Right lobe of liver (tissue), 6 donors: Measurements from ENCODE around the gene SUGCT. TPM values are rescaled to one million over a fixed set of nuclear protein-coding genes. Genes with fewer than 3 reads are reported as not detected.

Experiments
- ATAC-seq, 4 donors: fragments of 200-7000 bp; cut with Tn5 transposase; one replicate each; pipeline ENCODE4 v1.9.1; 2020; ENCODE audit warnings: mild to moderate bottlenecking in 4 of 4, moderate library complexity in 4 of 4
- DNase-seq, 3 donors: peaks; one replicate each; pipeline ENCODE4 v3.0.0-alpha.2; 2020
- H3K27ac ChIP-seq, 3 donors: fragments of 200-600 bp; one replicate each; pipeline ENCODE4 v1.8.0; 2022
- H3K27me3 ChIP-seq, 2 donors: fragments of 200-600 bp; one replicate each; pipeline ENCODE4 v1.8.0; 2022
- H3K36me3 ChIP-seq, 4 donors: fragments of 200-600 bp; sonication (generic) in 1 of 4; one replicate each; pipeline versions ENCODE4 v1.5.1 to v1.8.0; 2017 to 2022; ENCODE audit warnings: control low read depth in 1 of 4
- H3K4me1 ChIP-seq, 4 donors: fragments of 200-600 bp; sonication (generic) in 1 of 4; one replicate each; pipeline versions ENCODE4 v1.5.1 to v1.8.0; 2017 to 2022; ENCODE audit warnings: control low read depth in 1 of 4
- H3K4me3 ChIP-seq, 3 donors: fragments of 200-600 bp; one replicate each; pipeline ENCODE4 v1.8.0; 2022
- H3K9me3 ChIP-seq, 4 donors: fragments of 200-600 bp; sonication (generic) in 1 of 4; one replicate each; pipeline versions ENCODE4 v1.5.1 to v1.8.0; 2017 to 2022; ENCODE audit warnings: control low read depth in 1 of 4
- CTCF ChIP-seq, 4 donors: fragments of 200-600 bp in 3 of 4; fragments of 450-650 bp in 1 of 4; IDR thresholded peaks; one replicate each; pipeline versions ENCODE4 v1.5.1 to v1.8.0; 2016 to 2022; ENCODE audit warnings: antibody characterized with exemption in 4 of 4, mild to moderate bottlenecking in 2 of 4
- POLR2A ChIP-seq: fragments of 450-650 bp; IDR thresholded peaks from one replicate; pipeline ENCODE4 v1.6.1; 2017; ENCODE audit warnings: antibody characterized with exemption, mild to moderate bottlenecking
- WGBS: methylation state at CpG from one replicate; pipeline ENCODE4 v1.1.6; 2018; ENCODE audit warnings: low coverage, low lambda C conversion rate; ENCODE audit not compliant: insufficient coverage; ENCODE audit errors: missing lambda C conversion rate; 5-methylcytosine and 5-hydroxymethylcytosine counted together
- intact Hi-C, 2 donors: fragments of 100-400 bp; cut with DNase I; formaldehyde crosslinking; loops; one replicate each; pipeline versions ENCODE4 v1.11.2 to v1.14.1; 2022
- total RNA-seq, 6 experiments: library from RNA; depleted of rRNA in 2 of 6; stranded (reverse); fragments of >200 nt in 2 of 6; fragmentation: NEBNext Ultra II Directional in 3 of 6; extraction: Animal tissue kit (Norgen Biotek cat#: 25700) in 3 of 6; gene quantifications; one replicate each; pipeline versions ENCODE4 v1.1.0 to v1.2.4, GENCODE V29; 2016 to 2023
- donor health status: DM: no; HTN: yes; CAD: no.
- donor health status: DM: no; HTN: no; CAD: no.
- donor health status: DM: no; HTN: no; CAD: no.
- donor health status: DM: no; HTN: yes; CAD: no.
- donor health status: DM: no; HTN: yes; CAD: no.

Gene SUGCT
- total RNA-seq, 6 experiments from 2014 or later, result 10.1 to 21.0 (median 14.2) TPM

- no peak overlapping the region for H3K27ac ChIP-seq
- ATAC-seq (no peak), DNase-seq (no peak)
- no peaks in the 10 kb centered on the region for H3K4me1 ChIP-seq
- no peaks in the 10 kb centered on the region for H3K36me3 ChIP-seq
- TF ChIP-seq CTCF (IDR thresholded peaks at IDR 0.05) (no peak), POLR2A (no peak)
- no peaks in the 10 kb centered on the region for H3K9me3 ChIP-seq
- intact Hi-C loops, result no loop called here
- H3K27me3 ChIP-seq, result no peaks in the 10 kb centered on the region
- 78% methylated on average over 2 of the region's 2 CpGs for WGBS
- H3K4me3 ChIP-seq, result no peak overlapping the region
Measured at GRCh38 chr7:40276061-40276460, 141.3 kb downstream of the SUGCT start.

- Histone ChIP-seq H3K4me3 (no peak overlapping the region), H3K27me3 (no peaks in the 10 kb centered on the region), H3K27ac (no peak overlapping the region), H3K4me1 (peaks cover 0 to 12% (median 2%) of the 10 kb centered on the region in 4 donors), H3K9me3 (no peaks in the 10 kb centered on the region), H3K36me3 (no peaks in the 10 kb centered on the region)
- peak in 1 of 4 donors; percentile 62 for ATAC-seq
- no peak for TF ChIP-seq CTCF (IDR thresholded peaks at IDR 0.05)
- 50% methylated on average over 2 of the region's 2 CpGs for WGBS
- intact Hi-C loops, result no loop called here
- DNase-seq, result no peak
Measured at GRCh38 chr7:40279991-40280390, 145.2 kb downstream of the SUGCT start.

- Histone ChIP-seq H3K27me3 (no peaks in the 10 kb centered on the region), H3K4me3 (no peak overlapping the region), H3K27ac (peak overlapping the region in 1 of 3 donors; percentile 72), H3K36me3 (no peaks in the 10 kb centered on the region), H3K9me3 (no peaks in the 10 kb centered on the region), H3K4me1 (peaks cover 0 to 12% (median 2%) of the 10 kb centered on the region in 4 donors)
- DNase-seq (no peak), ATAC-seq (peak; percentile 86 to 90 (median 88))
- TF ChIP-seq POLR2A (no peak), CTCF (IDR thresholded peaks at IDR 0.05) (no peak)
- intact Hi-C loops, result no loop called here
- WGBS, result 22% methylated on average over 2 of the region's 2 CpGs
Measured at GRCh38 chr7:40282858-40283257, 148.1 kb downstream of the SUGCT start.

GRCh38 chr7:40283391-40283790 is 148.6 kb downstream of the SUGCT start:
- Histone ChIP-seq H3K36me3 (no peaks in the 10 kb centered on the region), H3K9me3 (no peaks in the 10 kb centered on the region), H3K4me3 (no peak overlapping the region), H3K27me3 (no peaks in the 10 kb centered on the region), H3K27ac (peak overlapping the region in 1 of 3 donors; percentile 62), H3K4me1 (peaks cover 0 to 12% (median 2%) of the 10 kb centered on the region in 4 donors)
- intact Hi-C loops, result no loop called here
- no peak for DNase-seq
- 80% methylated on average over 6 of the region's 6 CpGs for WGBS
- ATAC-seq, result no peak
- TF ChIP-seq POLR2A (no peak), CTCF (IDR thresholded peaks at IDR 0.05) (no peak)

- Histone ChIP-seq H3K4me1 (no peaks in the 10 kb centered on the region), H3K4me3 (no peak overlapping the region), H3K27ac (no peak overlapping the region), H3K36me3 (no peaks in the 10 kb centered on the region), H3K27me3 (no peaks in the 10 kb centered on the region), H3K9me3 (no peaks in the 10 kb centered on the region)
- ATAC-seq (no peak), DNase-seq (no peak)
- WGBS, result 76% methylated on average over 2 of the region's 2 CpGs
- intact Hi-C loops, result no loop called here
- TF ChIP-seq POLR2A (no peak), CTCF (IDR thresholded peaks at IDR 0.05) (no peak)
Measured at GRCh38 chr7:40288827-40289226, 154.0 kb downstream of the SUGCT start.
